CD4-positive, CD25-positive, alpha-beta regulatory T cell (primary cell): ENCODE measurements around the gene CHST9. TPM values are rescaled to one million over a fixed set of nuclear protein-coding genes. Genes with fewer than 3 reads are reported as not detected.

Experiments
- ATAC-seq, 2 donors: fragments of 150-1000 bp; cut with Tn5 transposase; one replicate each; pipeline ENCODE4 v1.10.0; 2021; ENCODE audit warnings: low read depth in 2 of 2, moderate number of reproducible peaks in 2 of 2, moderate library complexity in 1 of 2
- DNase-seq, 3 donors: peaks; one replicate each; pipeline versions ENCODE4 v3.0.0 to v3.0.0-alpha.2; 2012 to 2022; ENCODE audit warnings: mixed read lengths in 1 of 3
- H3K27ac ChIP-seq: one replicate; pipeline ENCODE4 v1.7.0; 2013; ENCODE audit warnings: mild to moderate bottlenecking, low read length; ENCODE audit not compliant: insufficient read depth, poor library complexity, severe bottlenecking
- H3K27me3 ChIP-seq: one replicate; pipeline ENCODE4 v1.7.0; 2013; ENCODE audit warnings: low read length; ENCODE audit not compliant: control insufficient read depth, insufficient read depth
- H3K36me3 ChIP-seq: one replicate; pipeline ENCODE4 v1.7.0; 2013; ENCODE audit warnings: mild to moderate bottlenecking, low read length, moderate library complexity; ENCODE audit not compliant: control insufficient read depth, insufficient read depth
- H3K4me1 ChIP-seq: 2 replicates; pipeline ENCODE4 v1.7.0; 2013; ENCODE audit warnings: mild to moderate bottlenecking, low read length; ENCODE audit not compliant: insufficient read depth, control insufficient read depth, poor library complexity, severe bottlenecking
- H3K4me3 ChIP-seq: one replicate; pipeline ENCODE4 v1.7.0; 2013; ENCODE audit warnings: low read depth, mild to moderate bottlenecking, low read length, moderate library complexity
- H3K9me3 ChIP-seq, 2 experiments: 1 replicate in 1 of 2; 2 replicates in 1 of 2; pipeline ENCODE4 v1.7.0; 2013; ENCODE audit warnings: low read length in 2 of 2, mild to moderate bottlenecking in 1 of 2, moderate library complexity in 1 of 2; ENCODE audit not compliant: control insufficient read depth in 2 of 2
- H3K27ac Mint-ChIP-seq, 3 donors: one replicate each; pipeline ENCODE4 v1.8.0; 2020 to 2022; ENCODE audit warnings: mild to moderate bottlenecking in 3 of 3, mixed read lengths in 3 of 3, moderate library complexity in 2 of 3
- H3K27me3 Mint-ChIP-seq: one replicate; pipeline ENCODE4 v1.8.0; 2022; ENCODE audit warnings: mild to moderate bottlenecking, mixed read lengths
- H3K36me3 Mint-ChIP-seq: one replicate; pipeline ENCODE4 v1.8.0; 2020; ENCODE audit warnings: mixed read lengths
- H3K4me1 Mint-ChIP-seq, 4 donors: one replicate each; pipeline ENCODE4 v1.8.0; 2020 to 2022; ENCODE audit warnings: mixed read lengths in 4 of 4, mild to moderate bottlenecking in 1 of 4
- H3K4me3 Mint-ChIP-seq, 4 donors: one replicate each; pipeline ENCODE4 v1.8.0; 2020 to 2022; ENCODE audit warnings: mild to moderate bottlenecking in 4 of 4, mixed read lengths in 4 of 4, moderate library complexity in 3 of 4
- H3K9me3 Mint-ChIP-seq, 7 donors: one replicate each; pipeline ENCODE4 v1.8.0; 2020 to 2022; ENCODE audit warnings: mixed read lengths in 7 of 7, mild to moderate bottlenecking in 3 of 7, moderate library complexity in 2 of 7
- polyA plus RNA-seq, 4 donors: library from polyadenylated mRNA; unstranded; fragments of 300-500 nt; fragmentation: Illumina TruSeq; gene quantifications; one replicate each; pipeline ENCODE4 v1.2.3, GENCODE V29; 2021
- total RNA-seq: library from RNA; stranded (reverse); gene quantifications from one replicate; pipeline ENCODE4 v1.2.3, GENCODE V29; 2022

Gene CHST9
- total and polyA plus RNA-seq, 5 donors from 2014 or later: not detected

DNA sequence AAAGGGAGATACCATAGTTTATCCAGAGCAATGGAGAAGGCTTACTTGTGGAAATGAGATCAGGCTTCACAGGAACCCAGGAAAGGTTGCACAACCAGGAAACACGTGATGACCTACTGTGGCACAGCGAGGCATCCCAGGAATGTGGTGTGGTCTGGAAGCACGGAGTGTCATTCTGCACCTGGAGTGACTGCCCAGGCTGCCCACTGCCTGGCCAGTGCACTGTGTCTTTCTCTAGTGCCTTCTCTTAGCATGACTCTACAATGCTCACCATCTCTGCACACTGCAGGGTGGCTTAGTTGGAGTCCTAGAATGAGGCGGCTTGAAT, 48.9 kb downstream of the CHST9 start:
- no peaks in the 10 kb centered on the region for H3K4me1 Mint-ChIP-seq
- H3K9me3 Mint-ChIP-seq: peaks cover 0 to 8% (median 0%) of the 10 kb centered on the region in 7 donors

DNA sequence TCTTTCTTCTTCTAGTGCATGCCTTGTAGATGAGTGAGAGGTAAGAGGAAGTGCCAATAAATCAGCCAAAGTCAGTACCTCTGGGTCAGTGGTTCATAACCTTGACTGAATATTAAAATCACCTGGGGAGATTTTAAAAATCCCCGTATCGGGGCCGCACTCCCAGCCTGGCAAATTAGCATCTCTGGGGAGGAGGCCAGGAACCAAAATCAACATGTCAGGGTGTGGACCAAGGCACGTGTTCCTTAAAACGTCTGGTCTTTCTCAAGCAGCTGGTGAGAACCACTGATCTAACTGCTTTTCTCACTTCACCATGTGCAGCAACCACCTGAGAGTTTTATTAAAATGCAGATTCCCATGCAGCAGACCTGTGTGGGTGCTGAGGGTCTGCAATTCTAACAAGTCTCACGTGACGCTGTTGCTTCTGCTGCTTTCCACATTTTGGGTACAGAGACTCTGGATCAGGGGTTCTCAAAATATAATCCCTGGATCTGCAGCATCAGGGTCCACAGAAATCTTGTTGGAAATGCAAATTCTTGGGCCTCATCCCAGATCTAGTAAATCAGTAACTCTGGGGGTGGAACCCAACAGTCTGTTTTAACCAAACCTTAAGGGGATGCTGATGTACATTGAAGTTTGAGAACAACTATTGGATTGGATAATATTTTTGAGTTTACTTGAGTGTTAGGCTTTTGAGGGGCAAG, 49.5 kb downstream of the CHST9 start:
- no peak overlapping the region for H3K27ac Mint-ChIP-seq
- Histone ChIP-seq H3K4me3 (no peak overlapping the region), H3K36me3 (no peaks in the 10 kb centered on the region), H3K27me3 (no peaks in the 10 kb centered on the region), H3K27ac (no peak overlapping the region), H3K4me1 (no peaks in the 10 kb centered on the region), H3K9me3 (no peaks in the 10 kb centered on the region)
- ATAC-seq: no peak
- H3K36me3 Mint-ChIP-seq: no peaks in the 10 kb centered on the region
- peaks cover 0 to 8% (median 2%) of the 10 kb centered on the region in 7 donors for H3K9me3 Mint-ChIP-seq
- H3K4me1 Mint-ChIP-seq: no peaks in the 10 kb centered on the region
- no peaks in the 10 kb centered on the region for H3K27me3 Mint-ChIP-seq
- H3K4me3 Mint-ChIP-seq: no peak overlapping the region
- DNase-seq: no peak

More for the DNA sequence above, 48.9 kb downstream of the CHST9 start:
- Histone ChIP-seq H3K4me3 (no peak overlapping the region), H3K9me3 (no peaks in the 10 kb centered on the region), H3K4me1 (no peaks in the 10 kb centered on the region), H3K27me3 (no peaks in the 10 kb centered on the region), H3K27ac (no peak overlapping the region), H3K36me3 (no peaks in the 10 kb centered on the region)
- H3K27ac Mint-ChIP-seq: no peak overlapping the region
- ATAC-seq (no peak), DNase-seq (no peak)
- no peak overlapping the region for H3K4me3 Mint-ChIP-seq
- no peaks in the 10 kb centered on the region for H3K36me3 Mint-ChIP-seq
- no peaks in the 10 kb centered on the region for H3K27me3 Mint-ChIP-seq

DNA sequence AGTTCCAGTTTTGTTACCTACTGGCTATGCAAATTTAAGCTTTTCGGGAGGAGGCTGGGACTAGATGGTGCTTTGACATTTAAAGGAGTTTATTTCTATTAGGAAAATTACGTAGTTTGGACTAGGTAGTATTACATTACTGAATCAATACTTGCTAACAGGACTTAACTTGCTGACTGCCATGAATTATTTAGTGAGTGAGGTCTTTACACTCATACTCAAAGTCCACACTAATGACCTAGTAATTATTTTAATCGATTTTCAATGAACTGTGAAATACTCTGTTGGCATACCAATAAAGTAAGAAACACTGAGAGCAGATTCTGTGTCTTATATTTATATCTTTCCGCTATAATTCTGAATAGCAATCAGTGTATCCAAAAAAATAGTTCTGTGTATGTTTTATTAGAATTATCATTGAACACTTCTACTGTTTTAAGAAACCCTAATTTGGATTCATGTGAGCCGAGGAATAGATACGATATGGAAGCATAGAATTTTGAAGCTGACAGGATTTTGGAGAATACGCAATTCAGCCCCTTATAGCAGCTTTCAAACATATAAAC, 55.0 kb downstream of the CHST9 start:
- ATAC-seq: no peak
- Mint-ChIP-seq H3K27ac (no peak overlapping the region), H3K36me3 (no peaks in the 10 kb centered on the region), H3K4me3 (no peak overlapping the region), H3K4me1 (no peaks in the 10 kb centered on the region), H3K9me3 (peaks cover 0 to 6% (median 4%) of the 10 kb centered on the region in 7 donors), H3K27me3 (no peaks in the 10 kb centered on the region)
- H3K27me3 ChIP-seq: no peaks in the 10 kb centered on the region
- H3K9me3 ChIP-seq: no peaks in the 10 kb centered on the region
- H3K36me3 ChIP-seq: no peaks in the 10 kb centered on the region
- H3K4me1 ChIP-seq: no peaks in the 10 kb centered on the region
- H3K27ac ChIP-seq: no peak overlapping the region
- no peak overlapping the region for H3K4me3 ChIP-seq
- no peak for DNase-seq

DNA sequence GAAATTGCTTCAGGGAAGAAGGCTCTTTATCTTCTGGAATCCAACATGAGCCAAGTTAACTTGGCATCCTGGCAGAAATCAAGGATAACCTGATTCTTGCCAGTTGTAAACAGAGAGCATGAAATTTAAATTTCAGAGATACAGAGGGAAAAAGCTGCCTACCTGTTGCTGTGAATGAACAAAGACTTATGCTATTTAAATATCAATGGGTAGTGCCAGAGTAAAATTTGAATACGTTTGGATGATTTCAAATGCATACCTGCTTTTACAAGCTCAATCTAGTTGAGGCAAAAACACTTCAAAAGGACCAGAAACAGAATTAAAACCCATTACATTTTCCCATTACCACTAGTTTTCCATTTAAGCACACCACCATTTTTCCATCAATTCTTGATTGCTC, 60.9 kb downstream of the CHST9 start:
- DNase-seq (no peak), ATAC-seq (no peak)
- no peaks in the 10 kb centered on the region for H3K4me1 ChIP-seq
- Mint-ChIP-seq H3K9me3 (peaks cover 0 to 15% (median 2%) of the 10 kb centered on the region in 7 donors), H3K4me1 (no peaks in the 10 kb centered on the region), H3K27ac (no peak overlapping the region), H3K4me3 (no peak overlapping the region), H3K36me3 (no peaks in the 10 kb centered on the region), H3K27me3 (no peaks in the 10 kb centered on the region)
- H3K4me3 ChIP-seq: no peak overlapping the region
- no peak overlapping the region for H3K27ac ChIP-seq
- no peaks in the 10 kb centered on the region for H3K36me3 ChIP-seq
- no peaks in the 10 kb centered on the region for H3K9me3 ChIP-seq
- no peaks in the 10 kb centered on the region for H3K27me3 ChIP-seq

DNA sequence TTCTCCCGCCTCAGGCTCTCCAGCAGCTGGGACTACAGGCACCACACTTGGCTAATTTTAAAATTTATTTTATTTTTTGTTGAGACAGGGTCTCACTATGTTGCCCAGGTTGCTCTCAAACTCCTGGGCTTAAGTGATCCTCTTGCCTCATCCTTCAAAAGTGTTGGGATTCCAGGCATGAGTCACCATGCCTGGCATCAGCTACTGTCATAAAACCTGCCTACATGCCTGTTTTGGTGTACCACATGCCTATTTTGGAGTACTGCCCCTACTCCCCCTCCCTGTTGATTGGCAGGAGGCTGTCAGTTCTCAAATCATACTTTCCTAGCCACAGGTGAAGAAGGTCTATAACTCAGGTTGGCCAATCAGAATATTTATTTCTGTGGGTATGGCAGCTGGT, 64.0 kb downstream of the CHST9 start:
- DNase-seq (no peak), ATAC-seq (no peak)
- H3K36me3 ChIP-seq: no peaks in the 10 kb centered on the region
- H3K27ac ChIP-seq: no peak overlapping the region
- H3K9me3 Mint-ChIP-seq: peaks cover 0 to 20% (median 4%) of the 10 kb centered on the region in 7 donors
- no peaks in the 10 kb centered on the region for H3K9me3 ChIP-seq
- no peak overlapping the region for H3K27ac Mint-ChIP-seq
- H3K4me3 ChIP-seq: no peak overlapping the region
- no peaks in the 10 kb centered on the region for H3K4me1 Mint-ChIP-seq
- H3K4me1 ChIP-seq: no peaks in the 10 kb centered on the region
- no peaks in the 10 kb centered on the region for H3K27me3 Mint-ChIP-seq
- H3K27me3 ChIP-seq: no peaks in the 10 kb centered on the region
- H3K36me3 Mint-ChIP-seq: no peaks in the 10 kb centered on the region
- H3K4me3 Mint-ChIP-seq: no peak overlapping the region

DNA sequence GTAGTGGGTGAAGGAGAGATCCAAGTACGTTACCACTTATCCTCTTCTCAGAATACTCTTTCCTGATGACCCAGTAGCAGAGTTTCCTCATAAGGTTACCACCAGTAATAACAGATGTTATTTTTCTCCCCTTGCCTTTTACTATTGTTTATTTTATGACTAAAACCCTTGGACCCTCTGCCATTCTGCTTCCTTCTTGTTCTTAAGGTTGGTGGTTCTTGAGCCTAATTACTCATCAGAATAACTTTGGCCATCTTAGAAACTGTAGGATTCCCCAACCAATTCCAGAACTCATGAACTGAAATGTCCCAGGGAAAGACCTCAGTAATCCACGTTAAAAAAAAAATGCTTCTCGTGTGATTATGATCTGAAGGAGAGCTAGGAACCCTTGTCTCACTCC, 64.9 kb downstream of the CHST9 start:
- Mint-ChIP-seq H3K27ac (no peak overlapping the region), H3K36me3 (no peaks in the 10 kb centered on the region), H3K27me3 (no peaks in the 10 kb centered on the region), H3K4me1 (no peaks in the 10 kb centered on the region), H3K4me3 (no peak overlapping the region), H3K9me3 (peaks cover 0 to 20% (median 4%) of the 10 kb centered on the region in 7 donors)
- no peaks in the 10 kb centered on the region for H3K27me3 ChIP-seq
- no peaks in the 10 kb centered on the region for H3K36me3 ChIP-seq
- no peaks in the 10 kb centered on the region for H3K9me3 ChIP-seq
- ATAC-seq (no peak), DNase-seq (no peak)
- H3K27ac ChIP-seq: no peak overlapping the region
- H3K4me1 ChIP-seq: no peaks in the 10 kb centered on the region
- no peak overlapping the region for H3K4me3 ChIP-seq

DNA sequence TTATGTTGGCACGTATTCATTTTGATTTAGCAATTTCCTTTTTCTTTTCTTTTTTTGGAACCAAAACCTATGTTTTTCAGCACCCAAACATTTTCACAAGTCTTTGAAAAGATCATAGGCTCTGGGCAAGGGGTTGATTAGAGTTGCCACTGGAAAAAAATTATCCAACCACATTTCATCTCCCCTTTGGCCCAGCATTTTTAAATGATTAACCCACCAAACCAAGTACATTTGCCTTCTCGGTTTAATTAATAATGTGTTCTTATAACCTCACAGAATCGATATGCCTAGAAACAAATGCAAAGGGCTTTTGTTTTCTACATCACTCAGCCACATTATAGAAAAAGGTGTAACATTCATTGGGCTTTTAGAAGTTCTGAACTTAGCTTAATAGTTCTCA, 66.1 kb downstream of the CHST9 start:
- ATAC-seq (no peak), DNase-seq (no peak)
- Mint-ChIP-seq H3K9me3 (peaks cover 0 to 19% (median 4%) of the 10 kb centered on the region in 7 donors), H3K4me1 (no peaks in the 10 kb centered on the region), H3K27ac (no peak overlapping the region), H3K36me3 (no peaks in the 10 kb centered on the region), H3K4me3 (no peak overlapping the region), H3K27me3 (no peaks in the 10 kb centered on the region)
- H3K9me3 ChIP-seq: no peaks in the 10 kb centered on the region
- no peaks in the 10 kb centered on the region for H3K4me1 ChIP-seq
- no peak overlapping the region for H3K4me3 ChIP-seq
- H3K27me3 ChIP-seq: no peaks in the 10 kb centered on the region
- H3K27ac ChIP-seq: no peak overlapping the region
- no peaks in the 10 kb centered on the region for H3K36me3 ChIP-seq

- no peaks in the 10 kb centered on the region for H3K27me3 Mint-ChIP-seq
- H3K4me1 Mint-ChIP-seq: no peaks in the 10 kb centered on the region
- DNase-seq: no peak
- H3K4me3 Mint-ChIP-seq: no peak overlapping the region
- Histone ChIP-seq H3K27ac (no peak overlapping the region), H3K36me3 (no peaks in the 10 kb centered on the region), H3K27me3 (no peaks in the 10 kb centered on the region), H3K4me1 (no peaks in the 10 kb centered on the region), H3K4me3 (no peak overlapping the region), H3K9me3 (no peaks in the 10 kb centered on the region)
- no peak for ATAC-seq
- no peaks in the 10 kb centered on the region for H3K36me3 Mint-ChIP-seq
- no peak overlapping the region for H3K27ac Mint-ChIP-seq
- H3K9me3 Mint-ChIP-seq: peaks cover 0 to 28% (median 4%) of the 10 kb centered on the region in 7 donors
These were observed 70.3 kb downstream of the CHST9 start for GRCh38 chr18:27114842-27115241.
